ENCODE results near the gene JAKMIP3.
"Not testable (repeated sequence)": the region's sequence is repeated elsewhere in the genome, so short reads cannot be mapped to it uniquely, and the experiment has no call there.

The JAKMIP3 gene

GRCh38 chr10:132075909-132076577 lies 10.3 kb downstream of the JAKMIP3 start:
- TF ChIP-seq CTCF (IDR thresholded peaks at IDR 0.05; ENCODE audit: low read depth, low read length), result no peak
- Histone ChIP-seq H3K27me3 (ENCODE audit: insufficient read depth, low read depth, severe bottlenecking) (no peaks in the 10 kb centered on the region), H3K9me3 (ENCODE audit: severe bottlenecking) (no peaks in the 10 kb centered on the region), H3K36me3 (no peaks in the 10 kb centered on the region), H3K27ac (no peak overlapping the region), H3K4me3 (ENCODE audit: low read depth, low read length) (no peak overlapping the region)
- DNase-seq, result no peak

- no peak for TF ChIP-seq CTCF (IDR thresholded peaks at IDR 0.05; ENCODE audit: low read depth, low read length)
- Histone ChIP-seq H3K27me3 (ENCODE audit: insufficient read depth, low read depth, severe bottlenecking) (no peaks in the 10 kb centered on the region), H3K4me3 (ENCODE audit: low read depth, low read length) (no peak overlapping the region), H3K27ac (no peak overlapping the region), H3K9me3 (ENCODE audit: severe bottlenecking) (no peaks in the 10 kb centered on the region), H3K36me3 (no peaks in the 10 kb centered on the region)
- DNase-seq, result no peak
Measured at GRCh38 chr10:132076578-132077081, 10.9 kb downstream of the JAKMIP3 start.

- Histone ChIP-seq H3K36me3 (no peaks in the 10 kb centered on the region), H3K27ac (no peak overlapping the region), H3K27me3 (ENCODE audit: insufficient read depth, low read depth, severe bottlenecking) (no peaks in the 10 kb centered on the region), H3K4me3 (ENCODE audit: low read depth, low read length) (no peak overlapping the region), H3K9me3 (ENCODE audit: severe bottlenecking) (no peaks in the 10 kb centered on the region)
- no peak for DNase-seq
- no peak for TF ChIP-seq CTCF (IDR thresholded peaks at IDR 0.05; ENCODE audit: low read depth, low read length)
Measured at GRCh38 chr10:132077091-132077490, 11.3 kb downstream of the JAKMIP3 start.

- no peak overlapping the region for H3K27ac ChIP-seq
- H3K27me3 ChIP-seq (ENCODE audit: insufficient read depth, low read depth, severe bottlenecking), result no peaks in the 10 kb centered on the region
- TF ChIP-seq CTCF (IDR thresholded peaks at IDR 0.05; ENCODE audit: low read depth, low read length), result no peak
- no peak overlapping the region for H3K4me3 ChIP-seq (ENCODE audit: low read depth, low read length)
- H3K9me3 ChIP-seq (ENCODE audit: severe bottlenecking), result no peaks in the 10 kb centered on the region
- no peak for DNase-seq
- no peaks in the 10 kb centered on the region for H3K36me3 ChIP-seq
Measured at GRCh38 chr10:132078746-132079345, 13.1 kb downstream of the JAKMIP3 start.

GRCh38 chr10:132084384-132084783 lies 18.6 kb downstream of the JAKMIP3 start:
- not testable (repeated sequence) for H3K36me3 ChIP-seq; H3K4me3 ChIP-seq (ENCODE audit: low read depth, low read length); DNase-seq; H3K27ac ChIP-seq; H3K9me3 ChIP-seq (ENCODE audit: severe bottlenecking); H3K27me3 ChIP-seq (ENCODE audit: insufficient read depth, low read depth, severe bottlenecking)

GRCh38 chr10:132093236-132093635 lies 27.5 kb downstream of the JAKMIP3 start:
- H3K4me3 ChIP-seq (ENCODE audit: low read depth, low read length); H3K27me3 ChIP-seq (ENCODE audit: insufficient read depth, low read depth, severe bottlenecking); H3K27ac ChIP-seq; H3K36me3 ChIP-seq; H3K9me3 ChIP-seq (ENCODE audit: severe bottlenecking); DNase-seq: not testable (repeated sequence)
